GM12864 (cell line): ENCODE measurements around the gene P2RX5.
A peak's percentile ranks its signal among the peaks of the same experiment; 100 is the strongest.

Source experiments
- DNase-seq: peaks from one replicate; pipeline ENCODE4 v3.0.0-alpha.2; 2011; ENCODE audit warnings: low read depth
- H3K4me3 ChIP-seq: 2 replicates; pipeline ENCODE4 v1.5.1; 2011; ENCODE audit warnings: mild to moderate bottlenecking, low read depth, low read length, control low read depth
- CTCF ChIP-seq: IDR thresholded peaks from 2 replicates; pipeline ENCODE4 v1.5.1; 2011; ENCODE audit warnings: low read depth, mild to moderate bottlenecking, moderate library complexity, low read length, control low read depth, inconsistent platforms; ENCODE audit errors: missing control alignments

The P2RX5 gene, protein sequence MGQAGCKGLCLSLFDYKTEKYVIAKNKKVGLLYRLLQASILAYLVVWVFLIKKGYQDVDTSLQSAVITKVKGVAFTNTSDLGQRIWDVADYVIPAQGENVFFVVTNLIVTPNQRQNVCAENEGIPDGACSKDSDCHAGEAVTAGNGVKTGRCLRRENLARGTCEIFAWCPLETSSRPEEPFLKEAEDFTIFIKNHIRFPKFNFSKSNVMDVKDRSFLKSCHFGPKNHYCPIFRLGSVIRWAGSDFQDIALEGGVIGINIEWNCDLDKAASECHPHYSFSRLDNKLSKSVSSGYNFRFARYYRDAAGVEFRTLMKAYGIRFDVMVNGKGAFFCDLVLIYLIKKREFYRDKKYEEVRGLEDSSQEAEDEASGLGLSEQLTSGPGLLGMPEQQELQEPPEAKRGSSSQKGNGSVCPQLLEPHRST

DNA sequence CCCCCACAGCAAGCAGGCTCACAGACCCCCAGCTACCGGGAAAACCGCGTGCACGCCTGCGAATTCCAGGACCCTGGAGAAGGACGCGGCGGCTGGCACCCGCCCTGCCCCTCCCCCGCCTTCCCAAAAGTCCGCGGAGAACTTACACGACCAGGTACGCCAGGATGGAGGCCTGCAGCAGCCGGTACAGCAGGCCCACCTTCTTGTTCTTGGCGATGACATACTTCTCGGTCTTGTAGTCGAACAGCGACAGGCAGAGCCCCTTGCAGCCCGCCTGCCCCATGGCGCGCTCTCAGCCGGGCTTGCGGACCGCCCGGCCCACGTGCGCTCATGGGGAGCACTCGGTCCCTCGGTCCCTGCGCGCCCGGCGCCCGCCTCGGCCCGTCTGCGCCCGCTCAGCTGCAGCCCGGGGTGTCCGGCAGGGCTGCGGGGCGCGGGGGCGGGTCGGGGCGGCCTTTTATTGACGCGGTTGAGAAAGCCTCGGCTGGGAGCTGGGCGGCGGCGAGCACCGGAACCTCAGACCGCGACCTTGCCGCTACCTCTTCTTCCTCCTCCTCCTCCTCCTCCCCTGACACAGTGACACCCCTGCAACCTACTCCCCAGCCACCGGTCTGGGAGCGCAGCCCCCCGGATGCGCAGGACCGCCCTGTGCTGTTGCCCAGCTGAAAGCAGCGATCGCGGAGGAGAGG lies at the start of gene P2RX5:
Gene P2RX5 (minus strand): TSS at position 433 of the 689 bp plus-strand sequence. CDS start 150 bp downstream, at position 283.
- peak within 1 kb of the TSS; percentile 77 for H3K4me3 ChIP-seq
- DNase-seq: peak; percentile 59
- TF ChIP-seq CTCF: no peak

GRCh38 chr17:3745071-3745470 lies 49.1 kb upstream of the P2RX5 start:
- DNase-seq: no peak
- H3K4me3 ChIP-seq: no peak overlapping the region
- no peak for TF ChIP-seq CTCF

- DNase-seq: no peak
- no peak for TF ChIP-seq CTCF
Measured at GRCh38 chr17:3744014-3744413, 48.1 kb upstream of the P2RX5 start.

DNA sequence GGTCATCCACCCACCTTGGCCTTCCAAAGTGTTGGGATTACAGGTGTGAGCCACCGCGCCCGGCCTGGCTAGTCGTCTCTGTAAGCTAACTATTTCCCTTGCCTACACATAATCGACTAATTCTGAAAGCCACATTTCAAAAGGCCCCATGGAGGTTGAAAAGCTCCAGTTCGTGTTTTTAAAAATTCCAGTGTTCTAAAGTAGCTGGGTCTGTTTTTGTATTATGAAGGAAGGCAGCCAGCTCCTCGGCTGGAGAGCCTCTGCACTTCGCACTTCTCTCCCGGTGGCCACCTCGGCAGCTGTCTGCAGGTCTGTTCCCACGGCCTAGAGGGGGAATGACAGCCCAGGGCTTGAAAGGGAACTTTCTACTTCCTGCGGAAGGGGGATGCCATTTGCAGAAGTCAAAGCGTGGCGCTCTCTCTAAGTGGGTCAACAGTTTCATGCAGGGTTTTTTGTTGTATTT lies 44.7 kb upstream of the P2RX5 start:
- DNase-seq: no peak
- H3K4me3 ChIP-seq: no peak overlapping the region
- no peak for TF ChIP-seq CTCF

More at GRCh38 chr17:3744014-3744413, 48.1 kb upstream of the P2RX5 start:
- no peak overlapping the region for H3K4me3 ChIP-seq

DNA sequence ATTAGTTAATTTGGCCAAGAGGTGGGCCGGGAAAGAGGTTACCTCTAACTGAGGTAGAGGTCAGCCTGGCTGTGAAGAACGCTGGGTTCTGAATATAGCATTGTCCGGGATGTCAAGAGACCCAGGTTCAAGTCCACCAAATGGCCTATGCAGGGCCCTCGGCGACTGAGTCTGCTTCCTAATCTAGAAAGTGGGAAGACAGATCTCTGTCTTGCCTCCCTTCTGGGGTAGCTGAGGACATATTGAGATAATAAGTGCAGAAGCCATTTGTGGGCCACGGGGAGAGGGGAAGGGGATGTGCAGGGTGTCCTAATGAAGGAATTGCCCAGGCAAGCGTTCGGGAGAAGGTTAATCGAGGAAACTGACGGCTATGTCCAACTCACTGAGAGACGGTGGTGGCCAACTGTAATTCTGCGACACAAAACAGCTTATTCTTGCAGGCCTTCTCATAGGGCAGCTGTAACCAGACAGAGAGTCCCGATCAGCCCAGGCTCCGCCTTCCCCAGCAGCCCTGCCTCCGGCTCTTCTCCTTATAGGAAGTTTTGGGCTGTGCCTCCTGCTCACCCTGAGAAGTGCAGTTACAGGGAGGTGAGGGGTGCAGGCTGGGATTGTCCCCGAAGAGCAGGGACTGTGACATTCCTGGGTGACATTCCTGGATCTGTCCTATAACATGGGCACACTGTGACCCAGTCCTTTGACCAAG lies 43.6 kb upstream of the P2RX5 start:
- H3K4me3 ChIP-seq: no peak overlapping the region
- DNase-seq: no peak
- TF ChIP-seq CTCF: no peak

GRCh38 chr17:3738562-3739295 lies 42.8 kb upstream of the P2RX5 start:
- DNase-seq: no peak
- no peak overlapping the region for H3K4me3 ChIP-seq
- TF ChIP-seq CTCF: no peak
